Esophagus muscularis mucosa (tissue), 4 donors: ENCODE measurements around the gene QSOX2. TPM values are rescaled to one million over a fixed set of nuclear protein-coding genes. Genes with fewer than 3 reads are reported as not detected.

Experiments used
- DNase-seq: peaks from one replicate; pipeline ENCODE4 v3.0.0-alpha.2; 2017; ENCODE audit errors: extremely low spot score
- H3K27ac ChIP-seq, 4 donors: fragments of 200-600 bp; sonication (generic); replicated peaks in 1 of 4; 1 replicate in 3 of 4; 2 replicates in 1 of 4; pipeline ENCODE4 v1.5.1; 2016 to 2019; ENCODE audit warnings: mild to moderate bottlenecking in 1 of 4
- H3K27me3 ChIP-seq, 4 donors: fragments of 200-600 bp; sonication (generic); one replicate each; pipeline versions ENCODE4 v1.5.1 to v1.6.0; 2016 to 2019
- H3K36me3 ChIP-seq, 4 donors: fragments of 200-600 bp; sonication (generic); one replicate each; pipeline ENCODE4 v1.5.1; 2016 to 2019
- H3K4me1 ChIP-seq, 4 donors: fragments of 200-600 bp; sonication (generic); one replicate each; pipeline ENCODE4 v1.5.1; 2016 to 2019
- H3K4me3 ChIP-seq, 4 donors: fragments of 200-600 bp; sonication (generic); 1 replicate in 2 of 4; 2 replicates in 2 of 4; pipeline ENCODE4 v1.5.1; 2016 to 2019; ENCODE audit warnings: mild to moderate bottlenecking in 4 of 4, moderate library complexity in 1 of 4
- H3K9me3 ChIP-seq, 4 donors: fragments of 200-600 bp; sonication (generic); 1 replicate in 3 of 4; 2 replicates in 1 of 4; pipeline ENCODE4 v1.5.1; 2016 to 2019
- CTCF ChIP-seq, 3 experiments: fragments of 200-600 bp in 2 of 3; fragments of 450-650 bp in 1 of 3; sonication (generic) in 2 of 3; IDR thresholded peaks; one replicate each; pipeline ENCODE4 v1.5.1; 2017 to 2019; ENCODE audit warnings: antibody characterized with exemption in 3 of 3, mild to moderate bottlenecking in 2 of 3, moderate library complexity in 1 of 3
- EP300 ChIP-seq: sonication (generic); formaldehyde crosslinking; IDR thresholded peaks from one replicate; pipeline ENCODE4 v1.6.1; 2017; ENCODE audit warnings: antibody characterized with exemption
- POLR2A ChIP-seq: fragments of 450-650 bp; IDR thresholded peaks from one replicate; pipeline ENCODE4 v1.6.1; 2017; ENCODE audit warnings: antibody characterized with exemption, moderate library complexity, mild to moderate bottlenecking, low read depth
- POLR2AphosphoS5 ChIP-seq, 2 donors: sonication (generic); formaldehyde crosslinking; IDR thresholded peaks; one replicate each; pipeline ENCODE4 v1.6.1; 2017; ENCODE audit warnings: antibody characterized with exemption in 2 of 2
- WGBS: methylation state at CpG from one replicate; pipeline ENCODE4 v1.1.5; 2018; 5-methylcytosine and 5-hydroxymethylcytosine counted together
- intact Hi-C: fragments of 100-400 bp; cut with DNase I; formaldehyde crosslinking; loops from one replicate; pipeline ENCODE4 v1.15.1; 2023
- total RNA-seq, 4 donors: library from RNA; depleted of rRNA; stranded (reverse); fragments of >200 nt; gene quantifications; one replicate each; pipeline versions ENCODE4 v1.1.0 to v1.2.1, GENCODE V29; 2016

The QSOX2 gene
- total RNA-seq, 4 donors from 2014 or later = 5.4 to 7.6 (median 6.3) TPM

GRCh38 chr9:136197084-136197875, 48.3 kb downstream of the QSOX2 start:
- Histone ChIP-seq H3K4me1 (peaks cover 2 to 48% (median 29%) of the 10 kb centered on the region in 4 donors), H3K27me3 (peaks cover 3 to 100% (median 92%) of the 10 kb centered on the region in 4 donors), H3K9me3 (no peaks in the 10 kb centered on the region), H3K4me3 (no peak overlapping the region), H3K27ac (no peak overlapping the region), H3K36me3 (no peaks in the 10 kb centered on the region)
- intact Hi-C loops = no loop called here
- WGBS = 5% methylated on average over 10 of the region's 35 CpGs
- no peak for DNase-seq
- TF ChIP-seq POLR2AphosphoS5 (IDR thresholded peaks at IDR 0.05) = no peak
- no peak for TF ChIP-seq EP300
- no peak for TF ChIP-seq POLR2A
- TF ChIP-seq CTCF (IDR thresholded peaks at IDR 0.05) = no peak

- TF ChIP-seq POLR2A (no peak), CTCF (IDR thresholded peaks at IDR 0.05) (no peak), POLR2AphosphoS5 (IDR thresholded peaks at IDR 0.05) (no peak), EP300 (no peak)
- peaks cover 3 to 100% (median 91%) of the 10 kb centered on the region in 4 donors for H3K27me3 ChIP-seq
- H3K4me1 ChIP-seq = peaks cover 2 to 45% (median 26%) of the 10 kb centered on the region in 4 donors
- WGBS = 4% methylated on average over 13 of the region's 16 CpGs
- DNase-seq = no peak
- no peak overlapping the region for H3K27ac ChIP-seq
- no peaks in the 10 kb centered on the region for H3K9me3 ChIP-seq
- H3K36me3 ChIP-seq = no peaks in the 10 kb centered on the region
- no peak overlapping the region for H3K4me3 ChIP-seq
- intact Hi-C loops = no loop called here
These were observed 49.1 kb downstream of the QSOX2 start for GRCh38 chr9:136196404-136197083.

DNA sequence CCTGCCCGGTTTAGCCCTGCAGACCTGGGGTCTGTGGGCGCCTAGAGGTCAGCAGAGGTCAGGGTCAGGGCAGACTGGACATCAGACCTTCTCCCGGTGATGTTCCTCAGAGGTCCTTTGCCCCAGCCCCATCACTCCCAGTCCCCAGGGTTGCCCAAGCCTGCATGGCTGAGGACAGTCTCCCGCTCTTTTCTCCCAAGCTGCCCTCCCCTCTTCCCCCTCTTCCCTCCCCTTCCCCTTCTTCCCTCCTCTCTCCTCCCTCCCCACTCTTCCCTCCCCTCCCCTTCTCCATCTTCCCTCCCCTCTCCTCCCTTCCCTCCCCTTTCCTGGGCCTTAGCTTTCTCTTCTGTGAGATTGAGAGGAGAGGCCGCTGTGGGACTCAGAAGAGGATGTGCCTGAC, 51.1 kb downstream of the QSOX2 start:
- H3K27me3 ChIP-seq = peaks cover 3 to 100% (median 80%) of the 10 kb centered on the region in 4 donors
- DNase-seq = no peak
- H3K4me3 ChIP-seq = no peak overlapping the region
- WGBS = 10% methylated on average over 4 of the region's 5 CpGs
- TF ChIP-seq POLR2A = no peak
- no peak for TF ChIP-seq CTCF (IDR thresholded peaks at IDR 0.05)
- no peak for TF ChIP-seq POLR2AphosphoS5 (IDR thresholded peaks at IDR 0.05)
- TF ChIP-seq EP300 = no peak
- intact Hi-C loops = no loop called here
- no peaks in the 10 kb centered on the region for H3K36me3 ChIP-seq
- H3K4me1 ChIP-seq = peaks cover 2 to 39% (median 25%) of the 10 kb centered on the region in 4 donors
- no peaks in the 10 kb centered on the region for H3K9me3 ChIP-seq
- no peak overlapping the region for H3K27ac ChIP-seq

- Histone ChIP-seq H3K36me3 (no peaks in the 10 kb centered on the region), H3K27me3 (peaks cover under 1 to 100% (median 74%) of the 10 kb centered on the region in 4 donors), H3K4me1 (peaks cover 2 to 32% (median 19%) of the 10 kb centered on the region in 4 donors), H3K9me3 (no peaks in the 10 kb centered on the region), H3K4me3 (no peak overlapping the region), H3K27ac (no peak overlapping the region)
- WGBS = 0% methylated on average over 8 of the region's 45 CpGs
- TF ChIP-seq POLR2AphosphoS5 (IDR thresholded peaks at IDR 0.05) = no peak
- no peak for TF ChIP-seq POLR2A
- TF ChIP-seq CTCF (IDR thresholded peaks at IDR 0.05) = no peak
- no peak for TF ChIP-seq EP300
- intact Hi-C loops = no loop called here
- no peak for DNase-seq
These were observed 51.7 kb downstream of the QSOX2 start for GRCh38 chr9:136193891-136194279.
